SU-DHL-6 (cell line): ENCODE results near the gene RIPPLY2.
"Not testable (repeated sequence)": the region's sequence is repeated elsewhere in the genome, so short reads cannot be mapped to it uniquely, and the experiment has no call there.

Experiments used
- H2AFZ ChIP-seq: fragments of 200-600 bp; sonication (generic); 2 replicates; pipeline ENCODE4 v1.6.1; 2014; ENCODE audit warnings: low read depth, mild to moderate bottlenecking, moderate library complexity, mixed read lengths, antibody characterized with exemption, low read length; ENCODE audit not compliant: severe bottlenecking
- H3F3A ChIP-seq: fragments of 200-600 bp; shearing (Covaris generic); 2 replicates; pipeline ENCODE4 v1.6.0; 2016; ENCODE audit warnings: antibody characterized with exemption, mild to moderate bottlenecking; ENCODE audit not compliant: insufficient read depth
- H3K27ac ChIP-seq: fragments of 200-600 bp; sonication (generic); 2 replicates; pipeline ENCODE4 v1.5.1; 2016; ENCODE audit warnings: low read depth, mild to moderate bottlenecking, low read length, moderate library complexity, mixed read lengths
- H3K27me3 ChIP-seq: fragments of 200-600 bp; sonication (generic), shearing (Covaris generic); 2 replicates; pipeline ENCODE4 v1.6.0; 2014; ENCODE audit warnings: mild to moderate bottlenecking, low read length
- H3K36me3 ChIP-seq: fragments of 200-600 bp; sonication (generic); 2 replicates; pipeline ENCODE4 v1.6.1; 2014; ENCODE audit warnings: mild to moderate bottlenecking, low read length, mixed read lengths
- H3K4me2 ChIP-seq: fragments of 300-600, 200-600 bp; shearing (Covaris generic), sonication (generic); 2 replicates; pipeline ENCODE4 v1.6.0; 2014; ENCODE audit warnings: low read length, low read depth, mild to moderate bottlenecking; ENCODE audit not compliant: poor library complexity, severe bottlenecking
- H3K4me3 ChIP-seq: fragments of 200-600 bp; sonication (generic); 2 replicates; pipeline ENCODE4 v1.5.1; 2014; ENCODE audit warnings: antibody characterized with exemption, low read length, mild to moderate bottlenecking, mixed read lengths; ENCODE audit not compliant: insufficient read depth, poor library complexity, severe bottlenecking
- H3K79me2 ChIP-seq: fragments of 200-600 bp; sonication (generic); 2 replicates; pipeline ENCODE4 v1.6.1; 2014; ENCODE audit warnings: mild to moderate bottlenecking, low read length, moderate library complexity; ENCODE audit not compliant: insufficient read depth
- H3K9ac ChIP-seq: fragments of 200-600 bp; sonication (generic); 2 replicates; pipeline ENCODE4 v1.7.0; 2014; ENCODE audit warnings: mild to moderate bottlenecking, low read length
- H3K9me2 ChIP-seq: fragments of 200-600 bp; sonication (generic); replicated peaks from 2 replicates; pipeline ENCODE4 v1.6.1; 2014; ENCODE audit warnings: low read length; ENCODE audit not compliant: insufficient read depth
- H3K9me3 ChIP-seq: fragments of 200-600 bp; sonication (generic); 2 replicates; pipeline ENCODE4 v1.6.1; 2014; ENCODE audit warnings: low read length, mixed read lengths; ENCODE audit not compliant: insufficient read depth
- H4K20me1 ChIP-seq: fragments of 200-600 bp; sonication (generic); 2 replicates; pipeline ENCODE4 v1.6.1; 2014; ENCODE audit warnings: low read depth, mild to moderate bottlenecking, antibody characterized with exemption, low read length, moderate library complexity, mixed read lengths
- CTCF ChIP-seq: fragments of 200-600 bp; sonication (generic); IDR thresholded peaks from one replicate; pipeline ENCODE4 v1.5.1; 2017; ENCODE audit warnings: antibody characterized with exemption, mild to moderate bottlenecking, low read length, moderate library complexity; ENCODE audit not compliant: insufficient read depth, poor library complexity, severe bottlenecking
- EZH2phosphoT487 ChIP-seq: fragments of 200-600 bp; sonication (generic), shearing (Covaris generic); conservative IDR thresholded peaks from 2 replicates; pipeline ENCODE4 v1.6.1; 2018; ENCODE audit warnings: mild to moderate bottlenecking, antibody characterized with exemption, low read length, moderate library complexity, mixed read lengths

The RIPPLY2 gene

GRCh38 chr6:83893024-83893423, 39.9 kb downstream of the RIPPLY2 start:
- H4K20me1 ChIP-seq, result peaks cover 10% of the 10 kb centered on the region; the same call in 1 of the 2 replicates
- H2AFZ ChIP-seq, result no peak overlapping the region
- TF ChIP-seq CTCF (no peak), EZH2phosphoT487 (no peak)
- H3K36me3 ChIP-seq, result peaks cover 13% of the 10 kb centered on the region
- H3K27me3 ChIP-seq, result no peaks in the 10 kb centered on the region
- no peaks in the 10 kb centered on the region for H3K9me2 ChIP-seq
- 0 out of 2 replicates have a peak, but pooled peaks cover 6% of the 10 kb centered on the region for H3K9me3 ChIP-seq
- H3K9ac ChIP-seq, result no peak overlapping the region
- no peak overlapping the region for H3K4me2 ChIP-seq
- no peak overlapping the region for H3K27ac ChIP-seq
- no peaks in the 10 kb centered on the region for H3F3A ChIP-seq
- no peak overlapping the region for H3K4me3 ChIP-seq
- H3K79me2 ChIP-seq, result peaks cover 70% of the 10 kb centered on the region

DNA sequence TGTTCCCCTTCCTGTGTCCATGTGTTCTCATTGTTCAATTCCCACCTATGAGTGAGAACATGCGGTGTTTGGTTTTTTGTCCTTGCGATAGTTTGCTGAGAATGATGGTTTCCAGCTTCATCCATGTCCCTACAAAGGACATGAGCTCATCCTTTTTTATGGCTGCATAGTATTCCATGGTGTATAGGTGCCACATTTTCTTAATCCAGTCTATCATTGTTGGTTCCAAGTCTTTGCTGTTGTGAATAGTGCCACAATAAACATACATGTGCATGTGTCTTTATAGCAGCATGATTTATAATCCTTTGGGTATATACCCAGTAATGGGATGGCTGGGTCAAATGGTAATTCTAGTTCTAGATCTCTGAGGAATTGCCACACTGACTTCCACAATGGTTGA, 43.9 kb downstream of the RIPPLY2 start:
- not testable (repeated sequence) for H3F3A ChIP-seq, H4K20me1 ChIP-seq, H3K9me2 ChIP-seq, H3K27me3 ChIP-seq, H3K4me3 ChIP-seq, H3K9me3 ChIP-seq, H3K27ac ChIP-seq, H3K9ac ChIP-seq, H2AFZ ChIP-seq, H3K4me2 ChIP-seq
- peaks cover 39% of the 10 kb centered on the region for H3K79me2 ChIP-seq
- peaks cover 13% of the 10 kb centered on the region for H3K36me3 ChIP-seq

GRCh38 chr6:83901624-83902023, 48.5 kb downstream of the RIPPLY2 start:
- H3K79me2 ChIP-seq, result peaks cover 59% of the 10 kb centered on the region
- no peaks in the 10 kb centered on the region for H3K9me2 ChIP-seq
- H3K36me3 ChIP-seq, result peaks cover 8% of the 10 kb centered on the region
- no peak overlapping the region for H2AFZ ChIP-seq
- no peak overlapping the region for H3K4me2 ChIP-seq
- no peaks in the 10 kb centered on the region for H3K9me3 ChIP-seq
- no peak overlapping the region for H3K4me3 ChIP-seq
- TF ChIP-seq CTCF (no peak), EZH2phosphoT487 (no peak)
- peaks cover 13% of the 10 kb centered on the region; the same call in 1 of the 2 replicates for H4K20me1 ChIP-seq
- no peaks in the 10 kb centered on the region for H3K27me3 ChIP-seq
- H3K27ac ChIP-seq, result no peak overlapping the region
- no peaks in the 10 kb centered on the region for H3F3A ChIP-seq
- no peak overlapping the region for H3K9ac ChIP-seq

- no peak for TF ChIP-seq EZH2phosphoT487
- Histone ChIP-seq H2AFZ (no peak overlapping the region), H3K9me2 (no peaks in the 10 kb centered on the region), H3K4me2 (no peak overlapping the region), H3K4me3 (no peak overlapping the region), H3F3A (no peaks in the 10 kb centered on the region), H3K27me3 (no peaks in the 10 kb centered on the region), H3K27ac (no peak overlapping the region), H3K9ac (no peak overlapping the region), H3K9me3 (no peaks in the 10 kb centered on the region), H3K79me2 (peaks cover 76% of the 10 kb centered on the region), H3K36me3 (peaks cover 7% of the 10 kb centered on the region; the same call in 1 of the 2 replicates), H4K20me1 (peaks cover 15% of the 10 kb centered on the region; the same call in 1 of the 2 replicates)
Measured at GRCh38 chr6:83904395-83904794, 51.2 kb downstream of the RIPPLY2 start.
